Measurements from ENCODE around the gene USP20.

The USP20 gene

GRCh38 chr9:129894120-129894823 is 59.0 kb downstream of the USP20 start:
- DNase-seq, result no peak

DNA sequence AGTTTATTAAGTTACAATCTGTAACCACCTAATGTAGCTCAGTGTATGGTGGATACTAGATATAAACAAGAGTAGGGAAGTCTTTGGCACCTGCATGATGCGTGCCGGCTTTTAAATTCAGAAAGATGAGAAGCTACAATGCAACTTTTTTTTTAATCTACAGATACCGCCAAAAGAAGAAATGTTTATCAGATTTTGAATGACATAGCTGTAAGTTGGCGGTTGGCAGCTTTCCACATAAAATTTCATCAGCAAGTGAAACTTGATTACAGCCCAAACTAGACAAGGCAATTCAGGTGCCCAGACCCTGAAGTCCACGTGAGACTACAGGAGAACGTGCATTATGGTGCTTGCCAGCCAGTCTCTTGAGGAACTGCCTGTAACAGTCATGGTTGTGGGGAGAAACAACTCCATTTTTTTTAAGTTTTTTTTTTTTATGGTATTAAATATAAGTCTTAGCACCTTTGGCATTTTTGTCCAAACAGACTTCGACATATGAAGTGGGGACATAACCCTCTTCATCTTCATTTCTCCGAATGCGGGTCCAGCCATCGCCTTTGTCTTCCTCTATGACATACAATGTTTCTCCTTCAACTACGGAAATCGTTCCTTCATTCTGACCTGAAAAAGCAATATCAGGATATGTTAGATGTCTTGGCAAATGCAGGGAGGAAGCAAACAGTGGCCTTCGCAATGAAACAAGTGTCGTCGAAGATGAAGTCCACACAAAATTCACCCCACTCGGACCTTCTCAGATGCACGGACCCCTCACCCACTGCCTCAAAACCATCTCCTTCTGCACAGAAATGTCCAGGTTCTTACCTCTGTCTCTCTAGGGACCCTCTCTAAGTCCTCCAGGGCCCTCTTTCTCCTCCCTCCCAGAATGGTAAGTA is 60.4 kb downstream of the USP20 start:
- DNase-seq, result no peak

GRCh38 chr9:129897263-129897662 is 62.0 kb downstream of the USP20 start:
- DNase-seq, result no peak

GRCh38 chr9:129898185-129898584 is 62.9 kb downstream of the USP20 start:
- no peak for DNase-seq

DNA sequence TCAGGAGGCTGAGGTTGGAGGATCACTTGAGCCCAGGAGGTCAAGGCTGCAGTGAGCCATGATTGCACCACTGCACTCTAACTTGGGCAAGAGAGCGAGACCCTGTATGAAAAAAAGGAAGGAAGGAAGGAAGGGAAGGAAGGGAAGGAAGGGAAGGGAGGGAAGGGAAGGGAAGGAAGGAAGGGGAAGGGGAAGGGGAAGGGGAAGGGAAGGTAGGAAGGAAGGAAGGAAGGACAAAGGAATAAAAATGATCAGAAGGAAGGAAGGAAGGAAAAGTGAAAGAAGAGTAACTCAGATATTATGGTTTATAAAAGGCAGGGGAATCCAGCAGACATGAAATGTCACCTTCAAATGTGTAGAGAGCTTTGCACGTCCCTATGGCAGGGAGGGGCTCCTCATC is 64.4 kb downstream of the USP20 start:
- no peak for DNase-seq

- DNase-seq, result no peak
Observed at GRCh38 chr9:129900263-129901027, 65.2 kb downstream of the USP20 start.

- no peak for DNase-seq
Observed at GRCh38 chr9:129901993-129902739, 66.9 kb downstream of the USP20 start.

GRCh38 chr9:129902740-129903134 is 67.5 kb downstream of the USP20 start:
- DNase-seq, result no peak

DNA sequence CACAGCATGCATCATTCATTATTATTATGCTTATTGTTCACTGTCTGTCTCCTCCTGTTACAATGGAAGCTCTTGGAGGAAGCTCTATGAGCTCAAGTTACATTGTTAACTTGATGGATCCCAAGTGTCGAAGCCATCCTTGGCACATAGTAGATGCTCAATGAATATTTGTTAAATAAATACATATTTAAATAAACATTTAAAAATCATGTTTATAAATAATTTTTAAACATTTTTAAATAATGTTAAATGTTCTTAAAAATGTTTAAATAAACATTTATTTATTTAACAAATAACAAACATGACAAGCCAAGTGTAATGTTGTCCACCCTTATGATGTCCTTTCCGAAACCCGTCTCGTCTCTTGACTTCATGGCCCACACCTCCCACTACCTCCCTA is 69.5 kb downstream of the USP20 start:
- DNase-seq, result no peak

- DNase-seq, result no peak
Observed at GRCh38 chr9:129906298-129906697, 71.0 kb downstream of the USP20 start.

- no peak for DNase-seq
Observed at GRCh38 chr9:129907201-129907600, 71.9 kb downstream of the USP20 start.

- DNase-seq, result no peak
Observed at GRCh38 chr9:129908906-129909305, 73.6 kb downstream of the USP20 start.

GRCh38 chr9:129909851-129910250 is 74.6 kb downstream of the USP20 start:
- no peak for DNase-seq

GRCh38 chr9:129910628-129911567 is 75.6 kb downstream of the USP20 start:
- no peak for DNase-seq

GRCh38 chr9:129914051-129914450 is 78.8 kb downstream of the USP20 start:
- DNase-seq, result no peak

DNA sequence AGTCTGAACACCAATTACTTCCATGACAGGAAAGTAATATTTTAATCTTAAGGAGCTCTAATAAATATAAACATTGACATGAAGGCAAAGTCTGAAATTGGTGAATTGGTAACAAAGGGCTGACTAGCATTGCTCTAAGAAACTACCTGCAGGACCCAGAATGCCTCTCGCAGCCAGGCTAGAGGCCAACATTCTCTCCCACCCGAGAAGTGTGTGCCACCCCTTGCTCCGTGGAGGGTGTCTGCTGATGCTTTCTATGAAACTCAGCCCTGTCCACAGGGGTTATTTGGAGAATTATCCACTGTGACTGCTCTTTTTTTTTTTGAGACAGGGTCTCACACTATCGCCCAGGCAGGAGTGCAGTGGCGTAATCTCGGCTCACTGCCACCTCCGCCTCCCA is 81.4 kb downstream of the USP20 start:
- DNase-seq, result no peak

DNA sequence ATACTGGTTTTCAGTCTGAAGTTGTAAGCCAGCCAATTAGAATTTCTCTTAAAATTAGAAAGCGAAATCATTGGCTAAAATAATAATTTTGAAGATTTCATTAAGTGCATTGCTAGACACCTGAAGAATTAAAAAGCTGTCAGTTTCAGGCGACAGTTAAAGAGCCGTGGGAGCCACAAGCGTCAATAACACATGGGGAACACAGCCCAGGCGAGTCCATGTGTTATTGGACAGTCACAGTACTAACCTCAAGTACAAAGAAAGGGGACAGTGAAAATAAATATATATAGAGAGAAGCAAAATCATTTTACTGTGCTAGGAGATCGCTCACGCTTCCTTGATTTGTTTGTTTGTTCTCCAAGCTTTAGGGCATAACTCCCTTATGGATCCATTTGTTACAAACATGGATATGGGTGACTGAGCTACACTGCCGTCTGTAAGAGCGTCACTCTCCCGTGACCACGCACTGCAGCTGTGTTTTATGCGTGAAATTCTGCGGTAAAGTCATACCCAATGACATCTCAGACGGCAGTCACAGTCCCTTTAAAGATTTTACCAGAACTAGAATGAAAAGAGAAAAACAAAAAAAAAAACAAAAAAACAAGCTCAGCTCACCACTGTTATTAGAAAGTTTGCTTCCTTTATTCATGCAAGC is 83.2 kb downstream of the USP20 start:
- DNase-seq, result no peak

- no peak for DNase-seq
Observed at GRCh38 chr9:129919277-129919676, 84.0 kb downstream of the USP20 start.

- no peak for DNase-seq
Observed at GRCh38 chr9:129919841-129920240, 84.6 kb downstream of the USP20 start.

DNA sequence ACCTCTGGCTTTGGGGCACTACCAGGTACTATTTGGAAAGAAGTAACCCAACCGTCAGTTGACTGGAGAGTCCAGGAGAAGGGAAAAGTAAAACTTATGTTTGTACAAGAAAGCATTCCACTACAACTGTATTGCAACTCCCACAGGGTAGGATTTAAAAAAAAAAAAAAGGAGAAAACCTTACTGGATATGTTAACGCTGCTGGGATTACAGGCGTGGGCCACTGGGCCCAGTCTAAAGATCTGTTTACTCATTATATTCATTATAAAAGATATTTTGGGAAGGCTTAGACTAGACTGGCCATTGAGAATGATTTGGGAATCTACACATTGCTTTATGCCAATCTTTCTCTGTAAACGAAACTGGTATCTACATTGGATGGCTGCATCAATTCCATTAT is 86.6 kb downstream of the USP20 start:
- no peak for DNase-seq

DNA sequence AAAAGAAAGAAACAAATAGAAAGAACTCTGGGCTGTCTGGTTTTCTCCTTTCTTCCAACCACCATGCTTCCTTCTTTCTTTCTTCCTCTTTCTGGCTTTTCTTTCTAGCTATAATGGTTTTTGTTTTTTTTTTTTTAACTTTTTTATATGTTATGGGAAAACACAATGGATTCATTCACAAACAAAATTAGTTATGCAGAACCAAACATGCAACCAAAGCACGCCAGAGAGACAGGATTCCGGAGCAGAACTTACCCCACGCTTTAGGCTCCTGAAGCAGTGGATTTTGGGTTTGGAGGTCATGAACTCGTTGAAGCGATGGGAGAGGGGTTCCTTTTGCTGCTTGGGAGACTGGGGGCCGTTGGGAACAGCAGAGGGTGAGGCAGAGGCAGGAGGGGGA is 88.3 kb downstream of the USP20 start:
- no peak for DNase-seq
